PC-3 (cell line): ENCODE measurements around the gene TLX3.

Experiments used
- CTCF ChIP-seq: fragments of 300-600 bp; sonication (generic); conservative IDR thresholded peaks from 2 replicates; pipeline ENCODE4 v1.5.1; 2017; ENCODE audit warnings: antibody characterized with exemption, low read depth, mild to moderate bottlenecking, low read length
- EZH2 ChIP-seq: fragments of 300-600 bp; sonication (generic); IDR thresholded peaks from one replicate; pipeline ENCODE4 v1.6.1; 2017; ENCODE audit warnings: antibody characterized with exemption, mild to moderate bottlenecking, low read length; ENCODE audit not compliant: unreplicated experiment
- EZH2phosphoT487 ChIP-seq: fragments of 300-600 bp; sonication (generic); IDR thresholded peaks from 2 replicates; pipeline ENCODE4 v1.6.1; 2018; ENCODE audit warnings: mild to moderate bottlenecking, antibody characterized with exemption, low read length, borderline replicate concordance

GRCh38 chr5:171323806-171324632 is 15.0 kb downstream of the TLX3 start:
- TF ChIP-seq CTCF (no peak), EZH2 (no peak), EZH2phosphoT487 (no peak)
